Tibial artery (tissue), 4 donors: ENCODE data around the gene RETSAT.
"Not testable (repeated sequence)": the region's sequence is repeated elsewhere in the genome, so short reads cannot be mapped to it uniquely, and the experiment has no call there.

Source experiments
- DNase-seq, 2 donors: peaks; one replicate each; pipeline ENCODE4 v3.0.0-alpha.2; 2019
- H3K27ac ChIP-seq, 2 donors: fragments of 200-600 bp; sonication (generic) in 1 of 2; 1 replicate in 1 of 2; 2 replicates in 1 of 2; pipeline ENCODE4 v1.5.1; 2018 to 2019; ENCODE audit warnings: mild to moderate bottlenecking in 1 of 2
- H3K27me3 ChIP-seq, 2 donors: fragments of 200-600 bp; sonication (generic) in 1 of 2; one replicate each; pipeline versions ENCODE4 v1.5.1 to v1.6.0; 2016 to 2019
- H3K36me3 ChIP-seq, 3 donors: fragments of 200-600 bp; sonication (generic) in 2 of 3; one replicate each; pipeline ENCODE4 v1.5.1; 2016 to 2019; ENCODE audit warnings: mild to moderate bottlenecking in 2 of 3
- H3K4me1 ChIP-seq, 4 donors: fragments of 200-600 bp; sonication (generic) in 2 of 4; 1 replicate in 3 of 4; 2 replicates in 1 of 4; pipeline ENCODE4 v1.5.1; 2016 to 2019
- H3K4me3 ChIP-seq, 2 donors: fragments of 200-600 bp; sonication (generic) in 1 of 2; 1 replicate in 1 of 2; 2 replicates in 1 of 2; pipeline ENCODE4 v1.5.1; 2018 to 2019; ENCODE audit warnings: mild to moderate bottlenecking in 2 of 2
- H3K9me3 ChIP-seq, 3 donors: fragments of 200-600 bp; sonication (generic) in 1 of 3; one replicate each; pipeline ENCODE4 v1.5.1; 2016 to 2019
- CTCF ChIP-seq, 2 experiments: fragments of 200-600 bp in 1 of 2; fragments of 450-650 bp in 1 of 2; IDR thresholded peaks; one replicate each; pipeline ENCODE4 v1.5.1; 2017 to 2019; ENCODE audit warnings: antibody characterized with exemption in 2 of 2, mild to moderate bottlenecking in 1 of 2, moderate library complexity in 1 of 2
- intact Hi-C: fragments of 100-400 bp; cut with DNase I; formaldehyde crosslinking; loops from one replicate; pipeline ENCODE4 v1.15.0; 2023; ENCODE audit warnings: low total_unique reads

Gene RETSAT

GRCh38 chr2:85367180-85367579 lies 12.9 kb upstream of the RETSAT start:
- H3K4me1 ChIP-seq: peaks cover 0 to 14% (median 10%) of the 10 kb centered on the region in 4 donors
- DNase-seq: peak in 1 of 2 donors; percentile 34
- H3K27me3 ChIP-seq: no peaks in the 10 kb centered on the region
- H3K27ac ChIP-seq: no peak overlapping the region
- H3K36me3 ChIP-seq: peaks cover 21 to 70% (median 22%) of the 10 kb centered on the region in 3 donors
- intact Hi-C loops: no loop called here
- H3K4me3 ChIP-seq: no peak overlapping the region
- H3K9me3 ChIP-seq: no peaks in the 10 kb centered on the region
- no peak for TF ChIP-seq CTCF (IDR thresholded peaks at IDR 0.05)

- H3K4me3 ChIP-seq, intact Hi-C loops, H3K4me1 ChIP-seq, H3K27ac ChIP-seq, H3K27me3 ChIP-seq, DNase-seq, H3K9me3 ChIP-seq: not testable (repeated sequence)
- peaks cover 16 to 72% (median 29%) of the 10 kb centered on the region in 3 donors for H3K36me3 ChIP-seq
These were observed 8.5 kb upstream of the RETSAT start for GRCh38 chr2:85362653-85363387.

GRCh38 chr2:85357736-85358135 lies 3.4 kb upstream of the RETSAT start:
- H3K27ac ChIP-seq: no peak overlapping the region
- H3K27me3 ChIP-seq: no peaks in the 10 kb centered on the region
- H3K4me3 ChIP-seq: no peak overlapping the region
- DNase-seq: no peak
- H3K36me3 ChIP-seq: peaks cover 14 to 48% (median 28%) of the 10 kb centered on the region in 3 donors
- no peaks in the 10 kb centered on the region for H3K9me3 ChIP-seq
- peaks cover 0 to 34% (median 26%) of the 10 kb centered on the region in 4 donors for H3K4me1 ChIP-seq
- intact Hi-C loops: no loop called here
- no peak for TF ChIP-seq CTCF (IDR thresholded peaks at IDR 0.05)

GRCh38 chr2:85356186-85356585 lies 1.9 kb upstream of the RETSAT start:
- no peak overlapping the region for H3K27ac ChIP-seq
- intact Hi-C loops: no loop called here
- no peaks in the 10 kb centered on the region for H3K27me3 ChIP-seq
- H3K4me3 ChIP-seq: no peak overlapping the region
- H3K4me1 ChIP-seq: peaks cover 0 to 38% (median 29%) of the 10 kb centered on the region in 4 donors
- no peak for TF ChIP-seq CTCF (IDR thresholded peaks at IDR 0.05)
- DNase-seq: no peak
- peaks cover 6 to 36% (median 20%) of the 10 kb centered on the region in 3 donors for H3K36me3 ChIP-seq
- H3K9me3 ChIP-seq: no peaks in the 10 kb centered on the region

GRCh38 chr2:85355521-85355920 lies 1.2 kb upstream of the RETSAT start:
- Histone ChIP-seq H3K9me3 (no peaks in the 10 kb centered on the region), H3K4me1 (peaks cover 0 to 38% (median 29%) of the 10 kb centered on the region in 4 donors), H3K4me3 (peak overlapping the region; percentile 62 to 80), H3K27me3 (no peaks in the 10 kb centered on the region), H3K36me3 (peaks cover 11 to 38% (median 27%) of the 10 kb centered on the region in 3 donors), H3K27ac (peak overlapping the region; percentile 86 to 92)
- DNase-seq: no peak
- intact Hi-C loops: no loop called here
- TF ChIP-seq CTCF (IDR thresholded peaks at IDR 0.05): no peak

GRCh38 chr2:85355073-85355410 lies 714 bp upstream of the RETSAT start:
- DNase-seq: no peak
- peaks cover 16 to 38% (median 32%) of the 10 kb centered on the region in 3 donors for H3K36me3 ChIP-seq
- H3K4me3 ChIP-seq: peak overlapping the region; percentile 62 to 80
- intact Hi-C loops: no loop called here
- no peaks in the 10 kb centered on the region for H3K9me3 ChIP-seq
- peaks cover 0 to 38% (median 29%) of the 10 kb centered on the region in 4 donors for H3K4me1 ChIP-seq
- H3K27ac ChIP-seq: peak overlapping the region; percentile 86 to 92
- H3K27me3 ChIP-seq: no peaks in the 10 kb centered on the region
- TF ChIP-seq CTCF (IDR thresholded peaks at IDR 0.05): no peak
